ENCODE data around the gene KLHL6.
"Not testable (repeated sequence)": the region's sequence is repeated elsewhere in the genome, so short reads cannot be mapped to it uniquely, and the experiment has no call there.

Gene KLHL6

DNA sequence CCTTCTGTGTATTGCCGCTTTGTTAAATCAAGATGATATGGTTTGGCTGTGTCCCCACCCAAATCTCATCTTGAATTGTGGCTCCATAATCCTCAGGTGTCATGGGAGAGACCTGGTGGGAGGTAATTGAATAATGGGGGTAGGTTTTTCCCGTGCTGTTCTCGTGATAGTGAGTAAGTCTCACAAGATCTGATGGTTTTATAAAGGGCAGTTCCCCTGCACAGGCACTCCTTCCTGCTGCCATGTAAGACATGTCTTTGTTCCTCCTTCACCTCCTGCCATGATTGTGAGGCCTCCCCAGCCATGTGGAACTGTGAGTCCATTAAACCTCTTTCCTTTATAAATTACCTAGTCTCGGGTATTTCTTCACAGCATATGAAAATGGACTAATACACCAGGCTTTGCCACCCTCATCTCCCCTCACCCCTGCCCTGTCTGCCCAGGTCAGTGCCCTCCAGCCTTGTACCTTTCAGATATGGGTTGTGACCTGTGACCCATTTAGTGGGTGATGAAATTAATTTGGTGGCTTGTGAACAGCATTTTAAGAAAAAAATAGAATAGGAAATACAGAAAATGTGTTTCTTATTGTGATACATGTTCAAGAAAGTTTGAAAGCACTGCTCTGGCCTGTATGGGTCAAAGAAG, 71.0 kb downstream of the KLHL6 start:
- DNase-seq, result no peak

DNA sequence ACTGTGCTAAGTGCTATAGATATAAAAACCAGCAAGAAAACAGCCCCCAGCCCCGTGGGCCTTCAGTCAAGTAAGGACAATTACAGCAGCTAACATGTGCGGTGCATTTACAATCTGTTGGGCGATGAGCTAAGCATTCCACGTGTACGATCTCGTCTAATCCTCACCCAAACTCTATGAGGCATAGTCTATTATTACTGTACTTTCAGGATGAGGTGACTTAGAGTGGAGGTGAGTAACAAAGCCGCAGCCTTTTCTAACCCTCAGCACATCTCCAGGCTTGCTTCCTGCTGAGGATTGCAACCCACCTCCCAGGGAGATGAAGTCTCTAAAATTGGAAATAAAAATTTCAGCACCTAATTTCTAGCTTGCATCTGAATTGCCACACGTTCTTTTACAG, 73.9 kb downstream of the KLHL6 start:
- no peak for DNase-seq

DNA sequence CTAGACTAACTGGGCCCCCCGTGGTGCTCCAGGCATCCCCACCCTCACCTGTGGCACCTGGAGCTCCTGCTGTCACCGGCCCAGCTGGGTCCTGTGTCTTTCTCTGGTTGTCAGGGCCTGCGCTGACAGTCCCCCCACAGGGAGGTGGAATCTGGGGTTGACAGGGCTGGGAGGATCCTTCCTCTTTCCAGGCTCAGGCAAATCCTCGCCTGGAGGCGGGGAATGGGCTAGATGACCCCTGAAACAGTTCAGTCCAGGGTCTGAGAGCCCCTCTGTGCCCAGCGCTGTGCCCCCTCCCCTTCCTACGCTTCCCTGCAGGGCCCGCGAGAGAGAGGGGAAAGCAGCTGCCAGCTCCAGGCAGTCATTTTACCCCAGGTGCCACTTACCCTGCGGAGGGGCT, 77.0 kb downstream of the KLHL6 start:
- DNase-seq, result peak; percentile 94

DNA sequence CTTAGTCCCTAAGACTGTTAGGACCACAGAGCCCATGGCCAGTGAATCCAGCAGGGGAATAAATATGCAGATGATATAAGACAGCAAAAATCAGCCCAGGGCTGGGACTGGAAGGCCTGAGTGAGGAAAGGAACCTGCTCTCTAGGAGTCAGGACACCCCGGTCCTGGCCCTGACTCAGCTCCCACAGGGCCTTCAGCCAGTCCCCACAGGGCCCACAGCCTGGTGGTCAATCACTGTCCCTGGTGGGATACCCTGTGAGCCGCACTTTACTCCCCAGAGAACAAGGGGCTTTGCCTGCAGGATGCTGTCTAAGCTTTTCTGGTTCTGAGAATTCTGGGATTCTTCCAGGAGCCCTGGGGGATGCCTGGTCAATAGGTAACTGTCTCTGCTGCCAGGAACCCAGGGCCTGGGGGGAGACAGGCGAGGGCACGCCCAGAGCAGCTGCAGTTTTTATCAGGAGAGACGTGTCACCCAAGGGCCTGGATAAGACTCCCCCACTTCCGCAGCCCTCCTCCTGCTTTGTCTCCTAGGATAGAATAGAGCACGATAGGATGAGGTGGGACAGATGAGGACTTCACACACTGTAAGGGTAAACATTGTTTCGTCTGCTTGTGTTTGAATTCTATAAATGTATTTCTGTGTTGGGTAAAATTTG, 77.6 kb downstream of the KLHL6 start:
- peak; percentile 94 for DNase-seq

DNA sequence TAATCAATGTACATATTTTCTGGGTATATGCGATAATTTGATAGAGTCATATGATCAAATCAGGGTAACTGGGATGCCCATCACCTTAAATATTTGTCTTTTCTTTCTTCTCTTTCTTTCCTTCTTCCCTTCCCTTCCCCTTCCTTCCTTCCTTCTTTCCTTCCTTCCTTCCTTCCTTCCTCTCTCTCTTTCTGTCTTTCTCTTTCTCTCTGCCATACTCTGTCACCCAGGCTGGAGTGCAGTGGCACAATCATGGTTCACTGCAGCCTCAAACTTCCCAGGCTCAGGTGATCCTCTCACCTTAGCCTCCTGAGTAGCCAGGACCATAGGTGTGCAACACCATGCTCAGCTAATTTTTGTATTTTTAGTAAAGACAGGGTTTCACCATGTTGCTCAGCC, 79.7 kb downstream of the KLHL6 start:
- DNase-seq, result not testable (repeated sequence)

DNA sequence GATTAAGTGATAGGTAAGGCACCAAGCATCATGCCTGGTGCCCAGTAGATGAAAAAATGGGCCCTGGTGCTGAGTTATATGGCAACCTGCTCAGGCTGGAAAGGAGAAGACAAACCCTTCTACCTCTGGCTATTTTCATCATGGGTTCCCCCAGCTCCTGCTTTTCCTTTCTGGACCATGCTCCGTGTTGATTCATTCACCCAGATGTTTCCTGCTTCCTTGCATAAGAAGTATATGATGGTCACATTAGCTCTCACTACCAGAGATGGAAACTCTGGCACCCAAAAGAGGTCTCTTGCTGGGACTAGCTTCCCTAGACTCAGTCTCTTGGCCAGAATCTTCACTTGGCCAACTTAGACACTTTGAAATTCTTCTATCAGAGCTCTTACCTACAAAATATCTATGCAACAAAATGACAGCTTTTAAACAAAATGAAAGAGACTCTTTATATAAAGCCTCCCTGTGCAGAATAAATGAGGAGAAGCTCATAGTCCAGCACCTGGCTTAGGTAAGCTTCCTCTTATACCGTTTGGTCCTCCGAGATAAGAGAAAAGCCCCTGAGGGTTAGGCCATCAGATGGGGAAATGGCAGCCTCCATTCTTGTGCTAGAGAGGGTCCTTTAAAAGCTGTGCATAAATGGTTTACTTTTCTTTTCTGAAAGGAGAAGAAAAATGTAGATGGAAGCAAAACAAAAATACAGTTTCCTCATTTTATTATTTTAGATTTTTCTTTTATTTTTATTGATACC, 80.3 kb downstream of the KLHL6 start:
- no peak for DNase-seq

DNA sequence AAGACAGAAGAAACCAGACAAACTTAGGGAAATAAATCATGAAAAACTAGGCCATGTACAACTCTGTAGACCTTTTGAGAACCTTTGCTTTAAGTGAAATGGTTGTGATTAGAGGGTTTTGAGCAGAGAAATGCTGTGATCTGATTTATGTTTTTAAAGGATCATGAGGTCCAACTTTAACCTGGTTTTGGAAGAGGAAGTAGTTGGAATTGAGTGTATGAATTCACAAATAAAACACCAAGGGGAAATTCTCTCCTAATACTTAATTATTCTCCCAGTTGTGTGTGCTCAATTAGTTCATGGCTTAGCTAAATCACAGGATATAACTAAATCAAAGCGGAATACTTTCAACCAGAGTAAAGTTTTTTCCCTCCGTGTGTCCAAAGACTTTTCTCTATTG, 81.5 kb downstream of the KLHL6 start:
- DNase-seq, result no peak

DNA sequence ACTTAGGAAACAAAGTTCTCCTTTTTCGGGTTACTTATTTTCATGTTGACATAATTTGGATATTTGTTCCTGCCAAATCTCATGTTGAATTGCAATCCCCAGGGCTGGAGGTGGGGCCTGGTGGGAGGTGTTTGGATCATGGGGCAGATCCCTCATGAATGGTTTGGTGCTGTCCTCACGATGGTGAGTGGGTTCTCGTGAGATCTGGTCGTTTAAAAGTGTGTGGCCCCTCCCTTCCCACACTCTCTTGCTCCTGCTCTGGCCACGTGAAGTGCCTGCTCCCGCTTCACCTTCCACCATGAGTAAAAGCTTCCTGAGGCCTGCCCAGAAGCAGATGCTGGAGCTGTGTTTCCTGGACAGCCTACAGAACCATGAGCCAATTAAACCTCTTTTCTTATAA, 83.4 kb downstream of the KLHL6 start:
- no peak for DNase-seq

DNA sequence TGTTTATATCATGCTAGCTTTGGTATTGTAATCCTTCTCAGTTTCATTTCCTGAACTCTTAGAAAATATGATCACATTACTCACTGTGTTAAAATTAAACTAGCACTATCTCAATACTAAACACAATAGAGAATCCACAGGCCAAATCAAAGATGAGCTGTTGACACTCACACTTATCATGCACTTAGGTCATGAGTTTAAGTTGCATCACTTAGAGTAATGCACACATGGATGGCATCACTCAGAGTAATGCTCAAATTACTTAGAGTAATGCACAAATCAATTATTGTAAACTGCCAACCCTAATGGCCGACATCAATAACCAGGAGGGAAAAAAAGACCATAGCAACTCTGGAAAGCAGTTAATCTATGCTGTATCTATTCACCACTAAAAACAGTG, 87.1 kb downstream of the KLHL6 start:
- DNase-seq, result peak; percentile 24

DNA sequence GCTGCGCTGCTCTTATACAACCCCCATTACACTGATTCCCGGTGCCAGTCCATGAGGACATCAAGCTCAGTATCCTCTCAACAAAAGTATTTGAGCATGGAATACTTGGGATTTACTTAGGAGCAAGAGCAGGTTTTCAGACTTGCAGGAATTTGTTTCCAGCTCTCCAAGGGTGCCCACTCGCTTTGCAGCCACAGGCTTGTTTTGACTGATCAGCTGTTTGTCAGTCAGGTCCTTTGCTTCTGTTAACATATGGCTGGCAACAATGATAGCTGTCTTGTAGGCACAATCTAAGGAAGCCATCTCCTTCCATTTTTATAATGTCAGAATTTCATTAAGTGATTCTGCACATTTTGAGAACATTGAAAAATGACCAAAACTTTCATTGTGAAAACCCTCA, 88.9 kb downstream of the KLHL6 start:
- DNase-seq, result no peak

DNA sequence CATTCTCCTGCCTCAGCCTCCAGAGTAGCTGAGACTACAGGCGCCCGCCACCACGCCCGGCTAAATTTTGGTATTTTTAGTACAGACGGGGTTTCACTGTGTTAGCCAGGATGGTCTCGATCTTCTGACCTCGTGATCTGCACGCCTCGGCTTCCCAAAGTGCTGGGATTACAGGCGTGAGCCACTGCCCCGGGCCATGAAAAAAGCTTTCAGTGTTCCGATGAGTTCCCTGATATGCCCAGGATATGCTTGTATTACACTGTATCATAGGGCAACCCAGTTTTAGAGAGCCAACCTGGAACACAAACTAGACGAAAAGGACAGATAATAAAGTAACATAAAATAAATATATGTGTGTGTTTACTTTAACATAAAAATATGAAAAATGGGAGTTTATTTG, 89.8 kb downstream of the KLHL6 start:
- DNase-seq, result not testable (repeated sequence)

DNA sequence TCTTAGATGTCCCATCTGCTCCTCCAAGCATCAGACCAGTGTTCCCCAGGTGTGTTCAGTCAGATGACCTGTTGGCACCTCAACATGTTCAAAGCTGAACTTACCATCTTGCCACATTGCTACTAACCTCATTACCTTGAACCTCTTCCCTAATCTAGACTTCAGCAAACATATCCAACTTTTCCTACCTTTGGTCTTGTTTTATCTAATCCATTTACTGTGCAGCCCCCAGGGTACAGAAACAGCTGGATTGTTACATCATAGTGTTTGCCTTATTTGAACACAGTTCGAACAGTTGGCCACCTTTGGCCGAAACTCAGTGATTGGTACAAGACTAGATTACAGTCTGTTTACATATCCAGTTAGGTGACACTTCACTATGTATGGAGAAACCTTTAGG, 91.0 kb downstream of the KLHL6 start:
- DNase-seq, result no peak

DNA sequence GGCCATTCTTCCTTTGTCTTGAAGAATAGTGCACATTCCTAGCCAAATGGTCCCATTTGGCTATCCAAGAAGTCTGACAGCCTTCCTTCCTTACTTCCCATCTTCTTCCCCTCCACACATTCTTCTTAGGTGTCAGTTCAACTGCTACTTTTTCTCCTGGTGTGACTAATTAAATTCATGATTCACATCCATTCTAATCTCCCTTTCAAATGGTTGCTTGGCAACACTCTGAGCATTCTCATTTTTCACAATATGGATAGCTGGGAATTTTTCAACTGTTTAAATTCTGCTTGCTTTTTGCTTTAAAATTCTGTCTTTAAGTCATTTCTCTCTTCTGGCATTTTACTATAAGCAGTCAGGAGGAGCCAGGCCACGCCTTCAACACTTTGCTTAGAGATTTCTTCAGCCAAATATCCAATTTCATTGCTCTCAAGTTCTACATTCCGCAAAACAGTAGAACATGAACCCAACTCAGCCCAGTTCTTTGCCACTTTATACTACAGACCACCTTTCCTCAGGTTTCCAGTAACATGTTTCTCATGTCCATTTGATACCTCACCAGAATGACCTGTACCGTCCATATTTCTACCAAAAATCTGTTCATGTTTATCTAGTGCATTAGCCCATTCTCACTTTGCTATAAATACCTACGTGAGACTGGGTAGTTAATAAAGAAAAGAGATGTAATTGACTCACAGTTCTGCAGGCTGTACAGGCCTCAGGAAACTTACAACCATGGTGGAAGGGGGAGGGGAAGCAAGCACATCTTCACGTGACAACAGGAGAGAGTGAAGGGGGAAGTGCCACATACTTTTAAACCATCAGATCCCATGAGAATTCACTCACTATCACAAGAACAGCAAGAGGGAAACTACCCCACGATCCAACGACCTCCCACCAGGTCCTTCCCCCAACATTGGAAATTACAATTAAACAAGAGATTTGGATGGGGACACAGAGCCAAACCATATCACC, 95.1 kb downstream of the KLHL6 start:
- no peak for DNase-seq

DNA sequence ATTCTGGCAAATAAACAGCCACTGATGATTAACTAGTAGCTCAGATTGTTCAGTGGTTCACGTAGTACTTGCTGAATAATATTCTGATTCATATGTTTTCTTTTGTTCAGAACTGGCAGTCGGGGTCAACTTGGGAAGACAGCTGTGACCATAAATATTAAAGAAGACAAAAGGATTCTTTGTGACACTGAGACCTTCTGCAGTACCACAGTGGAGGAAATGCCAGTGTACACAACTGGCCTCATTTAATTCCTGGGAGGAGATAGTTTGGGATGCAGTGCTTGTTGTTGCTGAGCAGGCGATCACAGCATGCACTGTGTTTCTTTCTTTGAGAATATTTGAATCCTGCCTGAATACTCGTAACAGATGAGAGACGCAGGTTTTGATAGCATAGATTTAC, 100.4 kb downstream of the KLHL6 start:
- DNase-seq, result no peak

DNA sequence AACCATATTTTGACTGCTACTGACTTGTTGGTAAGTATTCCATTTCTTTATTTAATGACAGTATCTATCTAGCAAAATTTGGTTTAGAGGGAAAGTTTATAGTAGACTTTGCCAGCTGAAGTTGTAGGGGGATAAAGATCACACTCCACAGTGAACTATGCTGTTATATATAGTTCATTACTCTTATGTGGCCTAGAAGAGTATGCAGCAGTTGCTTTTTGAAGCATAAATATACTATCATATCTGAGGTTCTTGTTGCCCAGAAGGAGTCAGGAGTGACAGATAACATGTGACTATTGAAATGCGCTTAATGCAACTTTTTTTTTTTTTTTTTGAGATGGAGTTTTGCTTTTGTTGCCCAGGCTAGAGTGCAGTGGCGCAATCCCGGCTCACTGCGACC, 101.4 kb downstream of the KLHL6 start:
- no peak for DNase-seq

DNA sequence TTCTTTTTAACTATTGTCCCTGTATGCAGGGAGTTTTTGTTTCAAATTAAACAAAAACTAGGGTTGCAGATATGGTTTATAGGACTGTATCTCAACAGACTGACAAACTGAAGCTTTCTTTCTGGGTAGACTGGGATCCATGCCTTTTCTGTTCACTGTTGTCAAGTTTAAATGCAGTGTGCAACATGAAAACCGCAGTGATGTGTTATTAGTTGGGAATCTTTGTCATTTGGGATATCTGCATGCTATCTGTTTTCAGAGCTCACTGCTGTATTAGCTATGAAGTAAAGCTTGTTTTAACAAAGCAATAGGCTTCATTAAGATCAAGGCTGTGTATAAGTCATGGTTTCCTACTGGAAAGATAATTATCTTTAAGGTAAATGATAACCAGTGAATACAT, 105.7 kb downstream of the KLHL6 start:
- DNase-seq, result no peak

DNA sequence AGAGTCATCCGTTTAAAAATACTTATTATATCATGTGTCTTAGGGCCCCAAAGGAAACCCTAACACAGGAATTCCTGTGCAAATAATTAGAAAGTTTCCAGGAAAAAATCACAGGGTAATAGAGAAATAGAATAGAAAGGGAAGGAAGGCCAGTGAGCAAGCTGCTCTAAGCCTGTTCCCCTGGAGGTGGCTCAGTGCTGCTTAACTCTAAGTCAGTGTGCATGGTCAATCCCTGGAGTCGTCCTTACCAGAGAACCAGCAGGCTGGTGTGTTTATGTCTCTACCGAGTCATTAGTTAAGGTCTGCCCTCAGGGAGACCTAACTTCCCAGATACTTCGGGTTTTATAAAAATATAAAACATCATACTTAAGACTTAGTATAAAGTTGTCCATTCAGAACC, 106.1 kb downstream of the KLHL6 start:
- DNase-seq, result no peak

DNA sequence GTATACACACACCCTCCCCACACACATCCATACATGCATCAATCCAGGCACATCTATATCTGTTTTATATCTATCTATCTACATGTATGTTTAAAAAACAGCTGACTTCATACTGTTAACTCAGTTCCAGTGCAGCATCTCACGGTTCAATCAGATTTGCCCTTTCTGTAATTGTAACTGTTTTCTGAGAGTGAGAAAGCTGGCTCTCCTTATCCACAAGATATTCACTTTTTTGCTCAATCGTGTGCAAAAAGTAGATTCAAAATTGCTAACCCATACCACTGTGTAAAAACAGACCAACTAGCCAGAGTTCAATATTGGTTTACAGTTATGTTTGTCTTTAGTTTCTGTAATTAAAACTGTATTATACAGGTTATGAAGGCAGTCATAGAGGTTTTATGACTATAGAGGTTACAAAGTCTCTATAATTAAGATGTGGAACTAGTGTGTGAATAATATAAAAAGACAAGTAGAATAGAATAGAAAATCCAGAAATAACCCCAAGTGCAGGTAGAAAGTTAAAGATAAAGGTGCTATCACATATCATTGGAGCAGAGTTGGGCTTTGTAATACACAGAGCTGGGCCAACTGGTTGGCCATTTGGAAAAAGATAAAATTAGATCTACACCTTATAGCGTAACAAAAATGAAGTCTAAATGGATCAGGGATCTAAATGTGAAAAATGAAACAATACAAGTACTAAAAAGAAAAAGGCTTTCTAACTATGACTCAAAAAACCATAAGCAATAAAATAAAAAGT, 107.0 kb downstream of the KLHL6 start:
- DNase-seq, result no peak

DNA sequence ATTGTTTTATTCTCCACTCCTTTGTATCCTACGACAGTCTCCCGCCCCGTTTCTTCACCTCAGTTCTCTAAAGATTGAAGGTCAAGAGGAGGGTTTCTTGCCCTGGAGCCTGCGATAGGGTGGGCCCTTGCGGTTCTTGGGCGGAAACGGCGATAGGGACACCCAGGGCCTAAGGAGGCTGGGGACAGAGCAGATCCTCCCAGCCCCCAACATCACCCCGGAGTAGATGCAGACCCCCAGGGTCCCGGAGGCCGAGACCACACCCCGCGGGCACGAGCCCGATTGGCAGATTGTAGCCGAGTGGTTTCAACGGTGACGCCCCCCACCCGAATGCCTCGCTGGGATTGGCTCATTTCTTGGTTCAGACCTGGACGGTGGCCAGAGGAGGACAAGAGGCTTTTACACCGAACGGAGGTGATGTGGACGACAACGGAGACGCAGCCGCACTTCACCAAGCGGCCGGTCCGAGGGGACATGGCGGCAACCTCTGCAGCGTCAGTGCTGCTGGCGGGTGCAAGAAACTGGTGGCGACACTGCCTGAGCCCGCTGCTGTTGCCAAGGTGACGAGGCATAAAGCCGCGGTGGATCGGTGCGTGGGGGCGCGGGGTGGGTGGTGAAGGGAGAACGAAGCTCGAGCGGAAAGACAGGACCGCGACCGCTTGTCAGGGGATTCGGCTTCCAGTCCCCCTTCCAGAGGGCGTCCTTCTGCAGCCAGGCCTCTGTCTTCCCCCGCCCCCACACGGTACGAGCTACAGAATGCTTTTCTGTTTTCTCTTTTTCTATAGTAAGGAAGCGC, 108.1 kb downstream of the KLHL6 start:
- DNase-seq, result peak; percentile 96

DNA sequence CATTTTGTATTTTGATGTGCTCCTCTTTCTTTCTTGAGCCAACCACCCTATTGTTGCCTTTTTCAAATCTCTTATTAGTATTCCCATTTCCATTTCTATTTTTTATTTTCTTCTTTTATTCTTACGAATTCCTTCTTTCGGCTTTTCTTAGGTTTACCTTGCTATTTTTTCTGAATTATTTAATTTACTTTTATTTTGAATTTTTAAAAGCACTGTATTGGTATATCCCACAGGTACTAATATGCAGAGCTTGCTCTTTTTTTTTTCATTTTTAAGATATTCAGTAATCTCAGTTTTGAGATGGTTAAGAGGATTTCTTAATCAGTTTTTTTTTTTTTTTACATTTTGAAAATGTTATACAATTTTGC, 108.7 kb downstream of the KLHL6 start:
- no peak for DNase-seq

DNA sequence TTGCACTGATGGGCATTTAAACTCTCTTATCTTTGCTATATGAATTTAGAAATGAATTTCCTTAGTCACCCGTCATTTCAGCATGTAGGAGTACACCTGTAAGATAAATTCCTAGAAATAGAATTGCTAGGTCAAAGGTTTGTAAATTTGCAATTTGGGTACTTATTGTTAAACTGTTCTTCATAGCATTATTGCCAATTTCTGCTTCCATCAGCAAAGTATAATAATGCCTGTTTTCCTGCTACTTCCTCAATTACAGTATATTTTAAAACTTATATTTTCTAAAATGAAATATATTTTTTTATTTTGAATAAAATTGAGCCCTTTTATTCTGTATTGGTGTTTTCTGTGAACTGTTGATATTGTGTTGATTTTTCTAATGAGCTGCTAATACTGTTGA, 110.8 kb downstream of the KLHL6 start:
- DNase-seq, result no peak

Measured in NCI-H345 (cell line).